ENCODE measurements around the gene PACSIN2. TPM values are rescaled to one million over a fixed set of nuclear protein-coding genes. Genes with fewer than 3 reads are reported as not detected.

Gene PACSIN2
- total RNA-seq, 1 donor from 2014 or later = 87.8 TPM

GRCh38 chr22:42958937-42959336, 56.0 kb downstream of the PACSIN2 start:
- peak overlapping the region; percentile 68 for H3K4me2 ChIP-seq (ENCODE audit: low read length)
- peaks cover 93% of the 10 kb centered on the region for H3K79me2 ChIP-seq (ENCODE audit: insufficient read depth, low read length)
- no peaks in the 10 kb centered on the region for H3K36me3 ChIP-seq (ENCODE audit: insufficient read depth, low read length)
- no peak overlapping the region for H2AFZ ChIP-seq (ENCODE audit: low read depth, low read length)
- no peak for DNase-seq (ENCODE audit: low read depth)
- H3K27me3 ChIP-seq (ENCODE audit: insufficient read depth, low read length) = no peaks in the 10 kb centered on the region
- peak overlapping the region; percentile 98 for H3K27ac Mint-ChIP-seq (ENCODE audit: unreplicated experiment)
- H3K27ac ChIP-seq (ENCODE audit: low read depth, low read length) = peak overlapping the region; percentile 83
- TF ChIP-seq EZH2 (IDR thresholded peaks at IDR 0.05; ENCODE audit: insufficient read depth, low read length) = no peak
- TF ChIP-seq, protein P1, sequence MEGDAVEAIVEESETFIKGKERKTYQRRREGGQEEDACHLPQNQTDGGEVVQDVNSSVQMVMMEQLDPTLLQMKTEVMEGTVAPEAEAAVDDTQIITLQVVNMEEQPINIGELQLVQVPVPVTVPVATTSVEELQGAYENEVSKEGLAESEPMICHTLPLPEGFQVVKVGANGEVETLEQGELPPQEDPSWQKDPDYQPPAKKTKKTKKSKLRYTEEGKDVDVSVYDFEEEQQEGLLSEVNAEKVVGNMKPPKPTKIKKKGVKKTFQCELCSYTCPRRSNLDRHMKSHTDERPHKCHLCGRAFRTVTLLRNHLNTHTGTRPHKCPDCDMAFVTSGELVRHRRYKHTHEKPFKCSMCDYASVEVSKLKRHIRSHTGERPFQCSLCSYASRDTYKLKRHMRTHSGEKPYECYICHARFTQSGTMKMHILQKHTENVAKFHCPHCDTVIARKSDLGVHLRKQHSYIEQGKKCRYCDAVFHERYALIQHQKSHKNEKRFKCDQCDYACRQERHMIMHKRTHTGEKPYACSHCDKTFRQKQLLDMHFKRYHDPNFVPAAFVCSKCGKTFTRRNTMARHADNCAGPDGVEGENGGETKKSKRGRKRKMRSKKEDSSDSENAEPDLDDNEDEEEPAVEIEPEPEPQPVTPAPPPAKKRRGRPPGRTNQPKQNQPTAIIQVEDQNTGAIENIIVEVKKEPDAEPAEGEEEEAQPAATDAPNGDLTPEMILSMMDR (IDR thresholded peaks at IDR 0.05; ENCODE audit: insufficient read depth, low read depth, low read length) = no peak
- H3K4me3 ChIP-seq (ENCODE audit: insufficient read depth, low read depth, low read length) = no peak overlapping the region
- peak overlapping the region; percentile 74 for H3K9ac ChIP-seq (ENCODE audit: low read length)
- H3K9me3 ChIP-seq (ENCODE audit: insufficient read depth, low read depth, low read length) = no peaks in the 10 kb centered on the region
- peaks cover 16% of the 10 kb centered on the region for H3K4me1 ChIP-seq (ENCODE audit: insufficient read depth, low read length)
- FAIRE-seq = no peak
- peaks cover 17% of the 10 kb centered on the region for H3K36me3 Mint-ChIP-seq (ENCODE audit: low read depth, unreplicated experiment)
- peak overlapping the region; percentile 73 for H3K4me3 Mint-ChIP-seq (ENCODE audit: unreplicated experiment)
- peaks cover 51% of the 10 kb centered on the region for H4K20me1 ChIP-seq (ENCODE audit: insufficient read depth, low read length)
- no peaks in the 10 kb centered on the region for H3K27me3 Mint-ChIP-seq (ENCODE audit: low read depth, unreplicated experiment)
- no peaks in the 10 kb centered on the region for H3K9me3 Mint-ChIP-seq (ENCODE audit: unreplicated experiment)
- peaks cover 53% of the 10 kb centered on the region for H3K4me1 Mint-ChIP-seq (ENCODE audit: low read depth, unreplicated experiment)

GRCh38 chr22:42957958-42958357, 57.0 kb downstream of the PACSIN2 start:
- Histone ChIP-seq H2AFZ (ENCODE audit: low read depth, low read length) (no peak overlapping the region), H3K36me3 (ENCODE audit: insufficient read depth, low read length) (no peaks in the 10 kb centered on the region), H3K4me3 (ENCODE audit: insufficient read depth, low read depth, low read length) (no peak overlapping the region), H4K20me1 (ENCODE audit: insufficient read depth, low read length) (peaks cover 53% of the 10 kb centered on the region), H3K9ac (ENCODE audit: low read length) (no peak overlapping the region), H3K79me2 (ENCODE audit: insufficient read depth, low read length) (peaks cover 93% of the 10 kb centered on the region), H3K4me1 (ENCODE audit: insufficient read depth, low read length) (peaks cover 16% of the 10 kb centered on the region), H3K27me3 (ENCODE audit: insufficient read depth, low read length) (no peaks in the 10 kb centered on the region), H3K9me3 (ENCODE audit: insufficient read depth, low read depth, low read length) (no peaks in the 10 kb centered on the region), H3K4me2 (ENCODE audit: low read length) (no peak overlapping the region), H3K27ac (ENCODE audit: low read depth, low read length) (no peak overlapping the region)
- Mint-ChIP-seq H3K4me3 (ENCODE audit: unreplicated experiment) (peak overlapping the region; percentile 73), H3K27ac (ENCODE audit: unreplicated experiment) (peak overlapping the region; percentile 98), H3K9me3 (ENCODE audit: unreplicated experiment) (no peaks in the 10 kb centered on the region), H3K36me3 (ENCODE audit: low read depth, unreplicated experiment) (peaks cover 16% of the 10 kb centered on the region), H3K27me3 (ENCODE audit: low read depth, unreplicated experiment) (no peaks in the 10 kb centered on the region), H3K4me1 (ENCODE audit: low read depth, unreplicated experiment) (peaks cover 54% of the 10 kb centered on the region)
- FAIRE-seq (no peak), DNase-seq (ENCODE audit: low read depth) (no peak)
- TF ChIP-seq EZH2 (IDR thresholded peaks at IDR 0.05; ENCODE audit: insufficient read depth, low read length) = no peak
- TF ChIP-seq, protein P1 (IDR thresholded peaks at IDR 0.05; ENCODE audit: insufficient read depth, low read depth, low read length) = no peak

- Mint-ChIP-seq H3K9me3 (ENCODE audit: unreplicated experiment) (no peaks in the 10 kb centered on the region), H3K36me3 (ENCODE audit: low read depth, unreplicated experiment) (peaks cover 16% of the 10 kb centered on the region), H3K4me1 (ENCODE audit: low read depth, unreplicated experiment) (peaks cover 54% of the 10 kb centered on the region), H3K27ac (ENCODE audit: unreplicated experiment) (peak overlapping the region; percentile 70), H3K27me3 (ENCODE audit: low read depth, unreplicated experiment) (no peaks in the 10 kb centered on the region), H3K4me3 (ENCODE audit: unreplicated experiment) (peak overlapping the region; percentile 73)
- H3K36me3 ChIP-seq (ENCODE audit: insufficient read depth, low read length) = no peaks in the 10 kb centered on the region
- peaks cover 93% of the 10 kb centered on the region for H3K79me2 ChIP-seq (ENCODE audit: insufficient read depth, low read length)
- no peaks in the 10 kb centered on the region for H3K9me3 ChIP-seq (ENCODE audit: insufficient read depth, low read depth, low read length)
- FAIRE-seq (no peak), DNase-seq (ENCODE audit: low read depth) (no peak)
- peaks cover 54% of the 10 kb centered on the region for H4K20me1 ChIP-seq (ENCODE audit: insufficient read depth, low read length)
- H3K27ac ChIP-seq (ENCODE audit: low read depth, low read length) = no peak overlapping the region
- TF ChIP-seq, protein P1 (IDR thresholded peaks at IDR 0.05; ENCODE audit: insufficient read depth, low read depth, low read length) = no peak
- TF ChIP-seq EZH2 (IDR thresholded peaks at IDR 0.05; ENCODE audit: insufficient read depth, low read length) = no peak
- H3K4me2 ChIP-seq (ENCODE audit: low read length) = no peak overlapping the region
- no peaks in the 10 kb centered on the region for H3K27me3 ChIP-seq (ENCODE audit: insufficient read depth, low read length)
- no peak overlapping the region for H3K9ac ChIP-seq (ENCODE audit: low read length)
- no peak overlapping the region for H3K4me3 ChIP-seq (ENCODE audit: insufficient read depth, low read depth, low read length)
- H3K4me1 ChIP-seq (ENCODE audit: insufficient read depth, low read length) = peaks cover 16% of the 10 kb centered on the region
- H2AFZ ChIP-seq (ENCODE audit: low read depth, low read length) = no peak overlapping the region
Observed at GRCh38 chr22:42957544-42957943, 57.4 kb downstream of the PACSIN2 start.

Measured in astrocyte (in vitro differentiated cells and primary cell).